ENCODE data around the gene MGARP.
"Not testable (repeated sequence)": the region's sequence is repeated elsewhere in the genome, so short reads cannot be mapped to it uniquely, and the experiment has no call there.

MGARP gene

DNA sequence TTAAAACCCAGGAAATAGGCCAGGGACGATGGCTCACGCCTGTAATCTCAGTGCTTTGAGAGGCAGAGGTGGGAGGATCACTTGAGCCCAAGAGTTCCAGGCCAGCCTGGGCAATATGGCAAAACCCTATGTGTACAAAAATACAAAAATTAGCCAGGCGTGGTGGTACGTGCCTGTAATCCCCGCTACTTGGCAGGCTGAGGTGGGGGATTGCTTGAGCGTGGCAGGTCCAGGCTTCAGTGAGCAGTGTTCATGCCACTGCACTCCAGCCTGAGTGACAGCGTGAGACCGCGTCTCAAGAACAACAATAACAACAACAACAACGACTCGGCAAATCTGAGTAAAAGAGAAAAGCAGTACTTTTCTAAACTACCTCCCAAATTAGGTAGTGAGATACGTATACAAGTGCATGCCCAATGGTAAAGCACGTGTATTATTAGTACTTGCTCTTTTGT is 35.2 kb upstream of the MGARP start:
- no peak for DNase-seq (ENCODE audit: low read depth)
- TF ChIP-seq, protein P1, sequence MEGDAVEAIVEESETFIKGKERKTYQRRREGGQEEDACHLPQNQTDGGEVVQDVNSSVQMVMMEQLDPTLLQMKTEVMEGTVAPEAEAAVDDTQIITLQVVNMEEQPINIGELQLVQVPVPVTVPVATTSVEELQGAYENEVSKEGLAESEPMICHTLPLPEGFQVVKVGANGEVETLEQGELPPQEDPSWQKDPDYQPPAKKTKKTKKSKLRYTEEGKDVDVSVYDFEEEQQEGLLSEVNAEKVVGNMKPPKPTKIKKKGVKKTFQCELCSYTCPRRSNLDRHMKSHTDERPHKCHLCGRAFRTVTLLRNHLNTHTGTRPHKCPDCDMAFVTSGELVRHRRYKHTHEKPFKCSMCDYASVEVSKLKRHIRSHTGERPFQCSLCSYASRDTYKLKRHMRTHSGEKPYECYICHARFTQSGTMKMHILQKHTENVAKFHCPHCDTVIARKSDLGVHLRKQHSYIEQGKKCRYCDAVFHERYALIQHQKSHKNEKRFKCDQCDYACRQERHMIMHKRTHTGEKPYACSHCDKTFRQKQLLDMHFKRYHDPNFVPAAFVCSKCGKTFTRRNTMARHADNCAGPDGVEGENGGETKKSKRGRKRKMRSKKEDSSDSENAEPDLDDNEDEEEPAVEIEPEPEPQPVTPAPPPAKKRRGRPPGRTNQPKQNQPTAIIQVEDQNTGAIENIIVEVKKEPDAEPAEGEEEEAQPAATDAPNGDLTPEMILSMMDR (IDR thresholded peaks at IDR 0.05; ENCODE audit: insufficient read depth, low read depth, low read length, missing control alignments) = no peak
- H3K4me3 ChIP-seq (ENCODE audit: low read length) = no peak overlapping the region

DNA sequence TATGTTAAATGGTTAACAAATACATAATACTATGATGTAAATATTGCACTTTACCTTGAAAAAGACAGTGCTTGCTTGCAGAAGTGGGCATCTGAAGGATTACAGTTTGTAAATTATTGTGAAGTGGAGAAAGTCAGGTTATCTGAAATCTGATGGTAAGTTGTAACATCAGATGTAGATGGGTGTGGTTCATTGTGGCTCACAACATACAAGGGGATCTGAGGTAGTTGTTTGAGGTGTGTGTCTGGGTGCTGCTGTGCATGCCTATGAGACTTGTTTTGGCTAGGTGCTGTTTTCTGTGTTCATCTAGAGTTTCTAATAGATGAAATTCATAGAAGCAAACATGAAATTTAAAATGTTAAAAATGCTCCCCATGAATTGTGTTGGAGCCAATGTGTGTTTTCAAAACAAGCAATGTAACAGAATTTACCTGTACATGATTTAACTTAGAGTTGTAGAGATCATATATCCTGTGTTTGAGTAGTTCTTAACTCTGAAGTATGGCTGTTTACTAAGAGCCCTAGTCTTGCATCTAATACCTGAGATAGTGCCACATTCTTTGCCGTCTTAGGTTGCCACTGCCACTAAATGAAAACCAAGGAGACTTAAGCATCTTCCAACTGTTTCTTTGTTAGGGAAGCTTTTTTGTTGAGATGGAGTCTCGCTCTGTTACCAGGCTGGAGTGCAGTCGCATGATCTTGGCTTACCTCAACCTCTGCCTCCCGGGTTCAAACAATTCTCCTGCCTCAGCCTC is 34.2 kb upstream of the MGARP start:
- TF ChIP-seq, protein P1 (IDR thresholded peaks at IDR 0.05; ENCODE audit: insufficient read depth, low read depth, low read length, missing control alignments) = no peak
- no peak overlapping the region for H3K4me3 ChIP-seq (ENCODE audit: low read length)
- DNase-seq (ENCODE audit: low read depth) = no peak

DNA sequence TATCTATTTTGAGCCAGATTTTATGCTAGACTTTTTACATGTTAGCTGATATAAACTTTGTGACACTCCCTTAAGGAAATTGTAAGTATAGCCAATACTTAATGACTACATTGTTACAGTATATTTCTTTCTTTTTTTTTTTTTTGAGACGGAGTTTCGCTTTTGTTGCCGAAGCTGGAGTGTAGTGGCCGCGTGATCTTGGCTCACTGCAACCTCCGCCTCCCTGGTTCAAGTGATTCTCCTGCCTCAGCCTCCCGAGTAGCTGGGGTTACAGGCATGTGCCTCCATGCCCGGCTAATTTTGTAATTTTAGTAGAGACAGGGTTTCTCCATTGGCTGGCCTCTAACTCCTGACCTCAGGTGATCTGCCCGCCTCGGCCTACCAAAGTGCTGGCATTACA is 33.4 kb upstream of the MGARP start:
- H3K4me3 ChIP-seq (ENCODE audit: low read length); DNase-seq (ENCODE audit: low read depth): not testable (repeated sequence)

DNA sequence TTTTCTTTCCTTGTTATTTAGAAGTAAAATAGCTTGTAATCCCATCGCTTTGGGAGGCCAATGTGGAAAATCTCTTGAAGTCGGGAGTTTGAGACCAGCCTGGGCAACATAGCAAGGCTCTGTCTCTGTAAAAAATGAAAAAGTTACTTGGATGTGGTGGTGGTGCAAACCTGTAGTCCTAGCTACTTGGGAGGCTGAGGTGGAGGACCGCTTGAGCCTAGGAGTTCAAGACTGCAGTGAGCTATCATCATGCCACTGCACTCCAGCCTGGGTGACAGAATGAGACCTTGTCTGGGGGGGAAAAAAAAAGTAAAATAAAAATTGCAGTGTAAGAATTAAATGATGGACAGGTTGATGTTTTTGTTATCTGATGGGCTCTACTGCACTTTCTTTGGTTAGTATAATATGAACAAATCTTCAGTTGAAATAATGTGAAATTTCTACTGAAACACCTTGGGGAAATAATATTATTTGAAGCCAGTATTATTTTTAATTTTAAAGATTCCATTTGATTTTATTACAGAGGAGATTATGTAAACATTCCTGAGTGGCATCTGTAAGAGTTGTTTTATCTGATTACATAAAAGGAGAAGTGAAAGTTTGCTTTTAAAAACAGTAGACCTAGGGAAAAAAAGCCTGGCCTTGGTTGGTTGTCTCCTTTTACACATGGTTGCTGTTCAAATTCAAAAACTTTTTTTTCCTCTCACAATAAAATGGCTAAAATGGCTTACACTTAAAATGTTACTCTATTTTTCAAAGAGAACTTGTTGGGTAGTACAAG is 32.7 kb upstream of the MGARP start:
- TF ChIP-seq, protein P1 (IDR thresholded peaks at IDR 0.05; ENCODE audit: insufficient read depth, low read depth, low read length, missing control alignments) = no peak
- H3K4me3 ChIP-seq (ENCODE audit: low read length) = no peak overlapping the region
- DNase-seq (ENCODE audit: low read depth) = no peak

DNA sequence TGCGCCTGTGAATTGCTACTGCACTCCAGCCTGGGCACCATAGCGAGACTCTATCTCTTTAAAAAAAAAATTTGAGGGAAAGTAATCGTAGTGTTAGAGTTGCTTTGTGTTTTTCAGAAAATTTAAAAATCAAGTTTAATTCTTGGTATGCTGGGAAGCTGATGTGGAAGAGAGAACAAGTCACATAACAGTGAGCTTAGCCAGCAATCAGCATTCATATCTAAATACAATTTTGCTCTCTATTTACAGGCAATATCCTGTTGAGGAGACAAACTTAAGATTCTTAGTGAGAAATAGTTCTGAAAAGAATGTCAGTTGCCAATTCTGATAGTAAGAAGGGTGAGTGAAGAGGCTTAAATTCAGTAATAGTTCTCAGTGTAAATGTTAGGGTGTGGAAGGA is 31.9 kb upstream of the MGARP start:
- H3K4me3 ChIP-seq (ENCODE audit: low read length) = no peak overlapping the region

DNA sequence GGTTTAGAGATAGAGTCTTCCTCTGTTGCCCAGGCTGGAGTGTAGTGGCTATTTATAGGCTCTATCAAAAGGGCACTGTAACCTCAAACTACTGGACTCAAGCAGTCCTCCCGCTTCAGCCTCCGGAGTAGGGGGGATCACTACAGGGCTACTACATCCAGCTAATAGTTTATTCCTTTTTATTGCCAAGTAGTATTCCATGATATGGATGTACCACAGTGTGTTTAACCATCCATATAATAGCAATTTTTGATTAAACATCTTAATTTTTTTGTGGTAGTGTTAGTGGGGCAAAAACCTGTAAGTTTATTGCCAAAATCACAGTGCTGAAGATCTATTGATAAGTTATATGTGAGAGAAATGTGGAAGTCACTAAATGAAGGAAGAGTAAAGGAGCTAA is 24.9 kb upstream of the MGARP start:
- H3K4me3 ChIP-seq (ENCODE audit: low read length) = no peak overlapping the region
- no peak for DNase-seq (ENCODE audit: low read depth)
- TF ChIP-seq, protein P1 (IDR thresholded peaks at IDR 0.05; ENCODE audit: insufficient read depth, low read depth, low read length, missing control alignments) = no peak

More for the DNA sequence above, 31.9 kb upstream of the MGARP start:
- DNase-seq (ENCODE audit: low read depth) = no peak
- TF ChIP-seq, protein P1 (IDR thresholded peaks at IDR 0.05; ENCODE audit: insufficient read depth, low read depth, low read length, missing control alignments) = no peak

DNA sequence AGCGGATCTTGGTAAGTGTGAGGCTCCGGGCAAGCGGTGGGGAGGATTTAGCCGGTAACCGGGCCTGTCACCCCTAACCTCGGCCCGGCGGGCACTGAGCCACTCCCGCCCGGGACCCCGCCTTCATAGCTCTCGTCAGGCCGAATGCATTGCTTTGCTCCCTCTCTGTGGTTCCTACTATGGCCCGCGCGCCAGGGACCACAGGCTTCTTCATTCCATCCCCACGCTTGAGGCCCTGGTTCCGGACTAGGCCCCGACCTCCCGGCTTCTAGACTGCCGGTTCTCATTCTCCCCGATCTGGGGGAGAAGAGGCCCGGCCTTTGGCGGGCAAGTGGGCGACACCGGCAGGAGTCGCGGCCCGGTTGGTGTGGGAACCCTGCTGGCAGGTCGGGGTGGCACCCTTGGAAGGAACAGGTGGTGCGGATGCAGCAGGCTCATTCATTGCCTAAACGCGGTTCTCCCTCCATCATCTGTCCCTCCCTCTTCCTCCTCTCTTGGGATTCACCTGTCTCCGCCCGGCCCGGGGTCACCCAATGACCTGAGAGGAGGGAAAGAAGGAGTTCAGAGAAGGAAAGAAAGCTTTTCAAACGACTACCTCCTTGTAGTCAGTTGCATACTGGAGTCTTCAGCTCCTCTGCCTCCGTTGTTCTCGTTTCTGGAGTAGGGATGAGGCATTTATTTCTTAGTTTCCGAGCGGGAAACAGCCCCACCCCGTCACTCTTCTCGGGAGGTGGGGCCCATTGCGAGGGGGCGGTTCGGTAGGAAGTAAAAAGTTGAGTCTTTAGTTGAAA is 22.0 kb upstream of the MGARP start, which contains the start of gene NDUFC1:
NDUFC1 (minus strand) TSS at position 657 of the 791 bp plus-strand sequence. CDS start 6,679 bp downstream, outside the sequence.
- DNase-seq (ENCODE audit: low read depth) = peak; percentile 66
- peak within 1 kb of the TSS; percentile 86 for H3K4me3 ChIP-seq (ENCODE audit: low read length)

More for the DNA sequence above, 22.0 kb upstream of the MGARP start, which contains the start of gene NDUFC1:
- TF ChIP-seq, protein P1 (IDR thresholded peaks at IDR 0.05; ENCODE audit: insufficient read depth, low read depth, low read length, missing control alignments) = peak; percentile 31

Data from epithelial cell of esophagus (primary cell).